Measurements from ENCODE around the gene TUBB3.

DNA sequence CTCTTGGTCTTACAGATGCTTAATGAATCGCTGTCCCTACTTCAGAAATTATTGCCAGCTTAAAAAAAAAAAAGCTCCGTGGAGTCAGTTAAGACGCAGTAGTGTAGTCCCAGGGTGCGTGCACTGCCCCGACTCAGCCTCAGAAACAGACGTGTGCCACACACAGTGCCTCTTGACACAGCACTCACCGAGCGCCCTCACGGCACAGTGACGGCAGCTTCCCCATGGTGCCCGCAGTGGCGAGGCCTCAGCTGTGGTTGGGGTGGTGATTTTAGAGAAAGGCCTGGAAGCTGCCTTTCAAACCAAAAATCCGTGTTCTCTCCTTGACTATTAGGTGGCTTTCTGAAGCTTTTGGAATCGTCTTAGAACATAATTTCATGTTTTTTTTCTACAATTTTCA lies 35.9 kb upstream of the TUBB3 start:
- TF ChIP-seq, protein P1, sequence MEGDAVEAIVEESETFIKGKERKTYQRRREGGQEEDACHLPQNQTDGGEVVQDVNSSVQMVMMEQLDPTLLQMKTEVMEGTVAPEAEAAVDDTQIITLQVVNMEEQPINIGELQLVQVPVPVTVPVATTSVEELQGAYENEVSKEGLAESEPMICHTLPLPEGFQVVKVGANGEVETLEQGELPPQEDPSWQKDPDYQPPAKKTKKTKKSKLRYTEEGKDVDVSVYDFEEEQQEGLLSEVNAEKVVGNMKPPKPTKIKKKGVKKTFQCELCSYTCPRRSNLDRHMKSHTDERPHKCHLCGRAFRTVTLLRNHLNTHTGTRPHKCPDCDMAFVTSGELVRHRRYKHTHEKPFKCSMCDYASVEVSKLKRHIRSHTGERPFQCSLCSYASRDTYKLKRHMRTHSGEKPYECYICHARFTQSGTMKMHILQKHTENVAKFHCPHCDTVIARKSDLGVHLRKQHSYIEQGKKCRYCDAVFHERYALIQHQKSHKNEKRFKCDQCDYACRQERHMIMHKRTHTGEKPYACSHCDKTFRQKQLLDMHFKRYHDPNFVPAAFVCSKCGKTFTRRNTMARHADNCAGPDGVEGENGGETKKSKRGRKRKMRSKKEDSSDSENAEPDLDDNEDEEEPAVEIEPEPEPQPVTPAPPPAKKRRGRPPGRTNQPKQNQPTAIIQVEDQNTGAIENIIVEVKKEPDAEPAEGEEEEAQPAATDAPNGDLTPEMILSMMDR (IDR thresholded peaks at IDR 0.05), result no peak
- no peak for TF ChIP-seq ZFX (IDR thresholded peaks at IDR 0.05; ENCODE audit: borderline replicate concordance)

Measured in 22Rv1 (cell line).